GM18508 (cell line): ENCODE results near the gene BAZ2B.
"Not testable (repeated sequence)": the region's sequence is repeated elsewhere in the genome, so short reads cannot be mapped to it uniquely, and the experiment has no call there.

Experiments used
- ATAC-seq: cut with Tn5 transposase; IDR thresholded peaks from one replicate; pipeline ENCODE4 v1.9.1; 2021; ENCODE audit warnings: moderate number of reproducible peaks; ENCODE audit not compliant: insufficient read depth, unreplicated experiment

The BAZ2B gene

GRCh38 chr2:159616286-159616701 is at the start of gene BAZ2B:
Gene BAZ2B, minus strand, starts transcription at chr2:159616548. Its CDS starts 137,829 bp downstream, at chr2:159478719.
- no peak for ATAC-seq

GRCh38 chr2:159661286-159661685 is 44.9 kb upstream of the BAZ2B start:
- ATAC-seq: no peak

GRCh38 chr2:159658881-159659873 is 42.8 kb upstream of the BAZ2B start:
- ATAC-seq: no peak

- ATAC-seq: no peak
Measured at GRCh38 chr2:159653962-159654361, 37.6 kb upstream of the BAZ2B start.

- ATAC-seq: no peak
Measured at GRCh38 chr2:159651884-159652283, 35.5 kb upstream of the BAZ2B start.

- ATAC-seq: no peak
Measured at GRCh38 chr2:159650574-159650973, 34.2 kb upstream of the BAZ2B start.

GRCh38 chr2:159648643-159649042 is 32.3 kb upstream of the BAZ2B start:
- ATAC-seq: no peak

GRCh38 chr2:159647667-159648066 is 31.3 kb upstream of the BAZ2B start:
- ATAC-seq: no peak

- ATAC-seq: no peak
Measured at GRCh38 chr2:159640176-159640575, 23.8 kb upstream of the BAZ2B start.

- no peak for ATAC-seq
Measured at GRCh38 chr2:159639712-159640111, 23.4 kb upstream of the BAZ2B start.

- ATAC-seq: no peak
Measured at GRCh38 chr2:159639071-159639470, 22.7 kb upstream of the BAZ2B start.

GRCh38 chr2:159637988-159638501 is 21.7 kb upstream of the BAZ2B start:
- ATAC-seq: no peak

- ATAC-seq: no peak
Measured at GRCh38 chr2:159637240-159637639, 20.9 kb upstream of the BAZ2B start.

GRCh38 chr2:159635006-159635789 is 18.9 kb upstream of the BAZ2B start:
- no peak for ATAC-seq

- ATAC-seq: no peak
Measured at GRCh38 chr2:159633219-159633618, 16.9 kb upstream of the BAZ2B start.

GRCh38 chr2:159625628-159626027 is 9.3 kb upstream of the BAZ2B start:
- ATAC-seq: not testable (repeated sequence)

GRCh38 chr2:159623436-159623835 is 7.1 kb upstream of the BAZ2B start:
- no peak for ATAC-seq

- no peak for ATAC-seq
Measured at GRCh38 chr2:159622966-159623365, 6.6 kb upstream of the BAZ2B start.

GRCh38 chr2:159620796-159621195 is 4.4 kb upstream of the BAZ2B start:
- ATAC-seq: no peak

- no peak for ATAC-seq
Measured at GRCh38 chr2:159617646-159618045, 1.3 kb upstream of the BAZ2B start.

GRCh38 chr2:159617100-159617499 is 752 bp upstream of the BAZ2B start:
- ATAC-seq: no peak
